Measurements from ENCODE around the gene KRT83.

The KRT83 gene

DNA sequence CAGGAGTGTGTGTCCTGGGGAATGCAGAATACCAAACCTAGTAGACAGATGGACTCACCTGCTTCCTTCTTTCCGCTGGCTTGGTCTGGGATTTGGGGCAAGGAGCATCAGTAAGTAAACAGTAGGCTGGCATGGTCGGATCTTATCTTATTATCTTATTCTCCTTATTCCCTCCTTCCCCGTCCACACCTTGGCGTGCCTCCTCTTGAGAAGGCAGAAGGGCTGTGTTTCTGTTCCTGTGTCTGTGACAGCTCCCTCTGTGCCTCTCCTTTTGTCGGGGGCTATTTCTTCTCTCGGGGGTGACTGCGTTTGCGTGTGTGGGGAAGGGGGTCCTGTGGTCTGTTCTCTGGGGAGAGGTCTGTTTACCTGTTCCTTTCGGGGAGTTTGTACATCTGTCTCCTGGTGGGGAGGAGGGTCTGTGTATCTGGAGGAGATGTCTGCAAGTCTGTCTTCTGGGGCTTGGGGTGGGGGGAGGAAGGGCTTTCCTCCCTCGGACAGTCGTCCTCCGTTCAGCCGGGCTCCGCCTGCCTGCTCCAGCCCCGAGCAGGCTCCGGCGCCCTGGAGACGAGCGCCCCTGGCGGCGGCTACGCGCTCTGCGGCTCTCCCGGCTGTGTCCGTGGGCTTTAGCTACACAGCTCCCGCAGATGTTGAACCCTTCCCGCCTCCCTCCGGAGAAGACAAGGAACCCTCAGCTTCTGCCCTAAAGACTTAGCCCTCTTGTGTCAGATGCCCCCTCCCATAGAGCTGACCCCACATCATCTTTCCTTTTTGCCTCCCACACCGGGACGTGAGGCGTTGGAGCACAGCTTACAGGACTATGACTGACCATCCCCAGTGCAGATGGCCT is 42.4 kb downstream of the KRT83 start:
- Histone ChIP-seq H3K4me3 (ENCODE audit: low read depth in 1 of 2, low read length in 2 of 2) (peak overlapping the region; percentile 35 to 66), H3K4me1 (ENCODE audit: insufficient read depth, low read length) (peaks cover 26% of the 10 kb centered on the region), H3K9ac (ENCODE audit: low read length) (peak overlapping the region; percentile 62), H3K27ac (ENCODE audit: low read depth, low read length) (peak overlapping the region; percentile 75), H3K27me3 (ENCODE audit: control insufficient read depth in 1 of 2, insufficient read depth in 2 of 2, low read length in 2 of 2) (no peaks in the 10 kb centered on the region), H3K9me3 (ENCODE audit: low read length) (no peaks in the 10 kb centered on the region), H3K36me3 (ENCODE audit: insufficient read depth, low read length) (no peaks in the 10 kb centered on the region)

- H3K27ac ChIP-seq (ENCODE audit: low read depth, low read length), result no peak overlapping the region
Observed at GRCh38 chr12:52277486-52278245, 43.5 kb downstream of the KRT83 start.

DNA sequence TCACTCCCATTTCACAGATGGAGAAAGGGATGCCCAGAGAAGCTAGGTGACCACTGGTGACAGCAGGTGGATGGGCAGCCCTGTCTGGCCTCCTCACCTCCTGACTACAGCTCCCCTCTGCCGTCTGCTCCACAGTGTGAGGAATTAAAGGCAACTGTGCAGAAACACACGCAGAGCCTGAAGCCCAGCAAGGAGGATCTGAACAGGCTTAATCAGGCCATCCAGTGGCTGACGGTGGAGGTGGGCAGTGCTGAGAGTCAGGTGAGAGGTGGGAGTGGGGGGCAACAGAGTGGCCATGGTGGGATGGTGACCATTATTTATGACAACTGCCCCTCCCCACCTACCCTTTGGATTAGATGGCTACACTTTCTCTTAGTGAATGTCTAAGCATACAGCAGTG is 45.5 kb downstream of the KRT83 start:
- Histone ChIP-seq H3K4me1 (ENCODE audit: insufficient read depth, low read length) (peaks cover 17% of the 10 kb centered on the region), H3K27ac (ENCODE audit: low read depth, low read length) (no peak overlapping the region), H3K9me3 (ENCODE audit: low read length) (no peaks in the 10 kb centered on the region), H3K4me3 (ENCODE audit: low read depth in 1 of 2, low read length in 2 of 2) (no peak overlapping the region), H3K9ac (ENCODE audit: low read length) (no peak overlapping the region), H3K36me3 (ENCODE audit: insufficient read depth, low read length) (no peaks in the 10 kb centered on the region), H3K27me3 (ENCODE audit: control insufficient read depth in 1 of 2, insufficient read depth in 2 of 2, low read length in 2 of 2) (no peaks in the 10 kb centered on the region)

More at GRCh38 chr12:52277486-52278245, 43.5 kb downstream of the KRT83 start:
- Histone ChIP-seq H3K9me3 (ENCODE audit: low read length) (no peaks in the 10 kb centered on the region), H3K4me1 (ENCODE audit: insufficient read depth, low read length) (peaks cover 26% of the 10 kb centered on the region), H3K4me3 (ENCODE audit: low read depth in 1 of 2, low read length in 2 of 2) (no peak overlapping the region), H3K36me3 (ENCODE audit: insufficient read depth, low read length) (no peaks in the 10 kb centered on the region), H3K9ac (ENCODE audit: low read length) (no peak overlapping the region), H3K27me3 (ENCODE audit: control insufficient read depth in 1 of 2, insufficient read depth in 2 of 2, low read length in 2 of 2) (no peaks in the 10 kb centered on the region)

DNA sequence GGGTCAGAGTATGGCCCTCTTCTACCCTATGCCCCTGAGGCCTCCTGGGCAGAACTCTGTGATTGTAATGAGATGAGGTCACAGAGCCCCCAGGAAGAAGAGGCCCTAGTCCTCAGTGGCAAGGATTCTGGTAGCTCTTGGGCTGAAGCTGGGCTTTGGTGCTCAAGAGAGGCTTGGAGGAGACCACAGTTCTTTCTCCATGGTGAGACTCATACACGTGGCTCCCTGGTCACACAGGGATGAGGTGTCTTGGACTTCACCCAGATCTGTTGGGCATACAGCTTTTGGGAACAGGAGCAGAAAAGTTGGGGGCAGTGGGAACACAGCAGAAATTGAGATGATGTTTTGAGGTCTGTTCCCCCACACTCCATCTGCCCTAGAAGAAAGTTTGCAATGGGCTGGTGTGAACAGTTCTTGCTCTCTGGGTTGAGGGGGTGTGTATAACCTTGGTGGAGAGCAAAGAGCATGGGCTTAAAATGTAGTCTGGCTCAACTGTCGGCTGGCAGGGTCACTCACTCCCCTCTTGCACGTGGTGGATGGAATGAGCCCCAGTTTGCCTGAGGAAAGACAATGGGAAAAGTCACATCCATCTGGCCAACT is 46.6 kb downstream of the KRT83 start, which contains the start of gene KRT86:
Gene KRT86 (plus strand): TSS at position 125 of the 600 bp plus-strand sequence. CDS start 27,272 bp downstream, outside the sequence.
- no peaks in the 10 kb centered on the region for H3K27me3 ChIP-seq (ENCODE audit: control insufficient read depth in 1 of 2, insufficient read depth in 2 of 2, low read length in 2 of 2)
- no peak within 1 kb of the TSS for H3K27ac ChIP-seq (ENCODE audit: low read depth, low read length)

DNA sequence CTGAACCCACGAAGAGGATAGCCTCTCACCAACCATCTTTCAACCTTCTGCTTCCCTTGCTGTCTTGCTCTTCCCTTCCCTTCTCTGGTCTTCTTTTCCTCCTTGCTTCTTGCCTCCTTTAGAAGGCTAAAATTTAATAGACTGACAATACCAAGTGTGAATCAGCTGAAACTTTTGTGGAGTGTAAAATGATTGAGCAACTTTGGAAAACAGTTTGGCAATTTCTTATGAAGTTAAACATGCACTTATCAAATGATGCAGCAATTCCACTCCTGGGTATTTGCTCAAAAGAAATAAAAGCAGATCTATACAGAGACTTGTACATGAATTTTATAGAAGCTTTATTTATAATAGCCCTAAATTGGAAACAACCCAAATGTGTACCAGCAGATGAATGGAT is 50.0 kb downstream of the KRT83 start:
- Histone ChIP-seq H3K9me3 (ENCODE audit: low read length) (no peaks in the 10 kb centered on the region), H3K27ac (ENCODE audit: low read depth, low read length) (no peak overlapping the region), H3K36me3 (ENCODE audit: insufficient read depth, low read length) (no peaks in the 10 kb centered on the region), H3K9ac (ENCODE audit: low read length) (no peak overlapping the region), H3K4me1 (ENCODE audit: insufficient read depth, low read length) (no peaks in the 10 kb centered on the region), H3K4me3 (ENCODE audit: low read depth in 1 of 2, low read length in 2 of 2) (no peak overlapping the region), H3K27me3 (ENCODE audit: control insufficient read depth in 1 of 2, insufficient read depth in 2 of 2, low read length in 2 of 2) (no peaks in the 10 kb centered on the region)

More for the DNA sequence above, 46.6 kb downstream of the KRT83 start, which contains the start of gene KRT86:
- Histone ChIP-seq H3K4me1 (ENCODE audit: insufficient read depth, low read length) (peaks cover 7% of the 10 kb centered on the region), H3K36me3 (ENCODE audit: insufficient read depth, low read length) (no peaks in the 10 kb centered on the region), H3K9ac (ENCODE audit: low read length) (no peak within 1 kb of the TSS), H3K4me3 (ENCODE audit: low read depth in 1 of 2, low read length in 2 of 2) (no peak within 1 kb of the TSS), H3K9me3 (ENCODE audit: low read length) (no peaks in the 10 kb centered on the region)

- Histone ChIP-seq H3K36me3 (ENCODE audit: insufficient read depth, low read length) (no peaks in the 10 kb centered on the region), H3K4me3 (ENCODE audit: low read depth in 1 of 2, low read length in 2 of 2) (no peak overlapping the region), H3K9ac (ENCODE audit: low read length) (no peak overlapping the region), H3K27me3 (ENCODE audit: control insufficient read depth in 1 of 2, insufficient read depth in 2 of 2, low read length in 2 of 2) (no peaks in the 10 kb centered on the region), H3K9me3 (ENCODE audit: low read length) (no peaks in the 10 kb centered on the region), H3K27ac (ENCODE audit: low read depth, low read length) (no peak overlapping the region), H3K4me1 (ENCODE audit: insufficient read depth, low read length) (no peaks in the 10 kb centered on the region)
Observed at GRCh38 chr12:52270541-52271070, 50.6 kb downstream of the KRT83 start.

GRCh38 chr12:52268212-52268611 is 53.0 kb downstream of the KRT83 start:
- H3K4me3 ChIP-seq (ENCODE audit: low read depth in 1 of 2, low read length in 2 of 2), result no peak overlapping the region
- no peak overlapping the region for H3K27ac ChIP-seq (ENCODE audit: low read depth, low read length)
- no peaks in the 10 kb centered on the region for H3K36me3 ChIP-seq (ENCODE audit: insufficient read depth, low read length)
- no peaks in the 10 kb centered on the region for H3K27me3 ChIP-seq (ENCODE audit: control insufficient read depth in 1 of 2, insufficient read depth in 2 of 2, low read length in 2 of 2)
- no peaks in the 10 kb centered on the region for H3K4me1 ChIP-seq (ENCODE audit: insufficient read depth, low read length)
- H3K9me3 ChIP-seq (ENCODE audit: low read length), result no peaks in the 10 kb centered on the region
- no peak overlapping the region for H3K9ac ChIP-seq (ENCODE audit: low read length)

GRCh38 chr12:52267699-52268098 is 53.5 kb downstream of the KRT83 start:
- no peak overlapping the region for H3K9ac ChIP-seq (ENCODE audit: low read length)
- no peaks in the 10 kb centered on the region for H3K27me3 ChIP-seq (ENCODE audit: control insufficient read depth in 1 of 2, insufficient read depth in 2 of 2, low read length in 2 of 2)
- H3K4me1 ChIP-seq (ENCODE audit: insufficient read depth, low read length), result no peaks in the 10 kb centered on the region
- no peaks in the 10 kb centered on the region for H3K9me3 ChIP-seq (ENCODE audit: low read length)
- H3K36me3 ChIP-seq (ENCODE audit: insufficient read depth, low read length), result no peaks in the 10 kb centered on the region
- H3K27ac ChIP-seq (ENCODE audit: low read depth, low read length), result no peak overlapping the region
- H3K4me3 ChIP-seq (ENCODE audit: low read depth in 1 of 2, low read length in 2 of 2), result no peak overlapping the region

GRCh38 chr12:52267266-52267665 is 53.9 kb downstream of the KRT83 start:
- no peak overlapping the region for H3K27ac ChIP-seq (ENCODE audit: low read depth, low read length)
- no peaks in the 10 kb centered on the region for H3K36me3 ChIP-seq (ENCODE audit: insufficient read depth, low read length)
- no peak overlapping the region for H3K9ac ChIP-seq (ENCODE audit: low read length)

DNA sequence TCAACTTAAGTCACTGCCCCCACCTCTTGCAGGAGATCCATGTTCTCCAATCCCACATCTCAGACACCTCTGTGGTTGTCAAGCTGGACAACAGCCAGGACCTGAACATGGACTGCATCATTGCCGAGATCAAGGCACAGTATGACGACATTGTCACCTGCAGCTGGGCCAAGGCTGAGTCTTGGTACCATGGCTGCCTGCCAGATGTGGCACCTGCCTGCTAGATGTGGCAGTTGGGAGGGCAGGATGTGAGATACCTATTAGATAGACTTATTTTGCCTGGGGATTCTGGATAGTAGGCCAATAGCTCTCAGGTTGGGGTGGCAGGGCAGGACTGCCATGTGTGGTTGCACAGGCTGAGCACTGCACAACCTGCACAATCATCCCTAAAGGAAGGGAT is 54.7 kb downstream of the KRT83 start:
- Histone ChIP-seq H3K27me3 (ENCODE audit: control insufficient read depth in 1 of 2, insufficient read depth in 2 of 2, low read length in 2 of 2) (peaks cover 0 to under 1% of the 10 kb centered on the region in 2 donors), H3K4me1 (ENCODE audit: insufficient read depth, low read length) (no peaks in the 10 kb centered on the region), H3K27ac (ENCODE audit: low read depth, low read length) (no peak overlapping the region), H3K9me3 (ENCODE audit: low read length) (no peaks in the 10 kb centered on the region), H3K4me3 (ENCODE audit: low read depth in 1 of 2, low read length in 2 of 2) (no peak overlapping the region), H3K36me3 (ENCODE audit: insufficient read depth, low read length) (no peaks in the 10 kb centered on the region), H3K9ac (ENCODE audit: low read length) (no peak overlapping the region)

More at GRCh38 chr12:52267266-52267665, 53.9 kb downstream of the KRT83 start:
- Histone ChIP-seq H3K4me3 (ENCODE audit: low read depth in 1 of 2, low read length in 2 of 2) (no peak overlapping the region), H3K9me3 (ENCODE audit: low read length) (no peaks in the 10 kb centered on the region), H3K27me3 (ENCODE audit: control insufficient read depth in 1 of 2, insufficient read depth in 2 of 2, low read length in 2 of 2) (no peaks in the 10 kb centered on the region), H3K4me1 (ENCODE audit: insufficient read depth, low read length) (no peaks in the 10 kb centered on the region)

DNA sequence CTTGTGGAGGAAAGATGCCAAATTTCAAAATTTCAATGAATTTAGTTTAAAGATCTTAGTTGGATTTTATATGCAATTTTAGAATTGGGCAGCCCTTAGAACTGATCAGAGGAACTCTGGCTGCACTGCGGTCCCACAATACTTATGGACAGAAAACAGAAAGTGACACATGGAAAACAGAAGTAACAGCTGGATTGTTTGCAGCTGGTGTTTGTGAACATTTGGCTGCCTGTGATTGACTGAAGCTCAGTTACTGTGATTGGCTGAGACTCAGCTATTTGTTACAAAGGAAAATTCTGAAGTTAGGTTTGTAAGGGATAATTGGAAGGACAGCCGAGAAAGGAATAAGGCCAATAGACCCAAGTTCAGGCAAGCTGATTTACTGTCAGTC is 56.8 kb downstream of the KRT83 start:
- Histone ChIP-seq H3K4me1 (ENCODE audit: insufficient read depth, low read length) (no peaks in the 10 kb centered on the region), H3K27ac (ENCODE audit: low read depth, low read length) (no peak overlapping the region)

More for the DNA sequence above, 56.8 kb downstream of the KRT83 start:
- Histone ChIP-seq H3K4me3 (ENCODE audit: low read depth in 1 of 2, low read length in 2 of 2) (no peak overlapping the region), H3K36me3 (ENCODE audit: insufficient read depth, low read length) (no peaks in the 10 kb centered on the region), H3K9me3 (ENCODE audit: low read length) (no peaks in the 10 kb centered on the region), H3K27me3 (ENCODE audit: control insufficient read depth in 1 of 2, insufficient read depth in 2 of 2, low read length in 2 of 2) (peaks cover 0 to 5% of the 10 kb centered on the region in 2 donors), H3K9ac (ENCODE audit: low read length) (no peak overlapping the region)

Data from muscle layer of colon (tissue), 2 donors.